Neural cell (in vitro differentiated cells): ENCODE measurements around the gene KIAA1614.

Experiments used
- EP300 ChIP-seq: fragments of 450-650 bp; conservative IDR thresholded peaks from 2 replicates; pipeline ENCODE4 v1.6.1; 2014; ENCODE audit warnings: antibody characterized with exemption, mild to moderate bottlenecking, moderate library complexity; ENCODE audit not compliant: poor library complexity, severe bottlenecking
- EZH2 ChIP-seq: fragments of 200-600, 300-800 bp; shearing (Covaris generic), sonication (generic); IDR thresholded peaks from 2 replicates; pipeline ENCODE4 v1.6.1; 2014; ENCODE audit warnings: antibody characterized with exemption, low read length, borderline replicate concordance, mild to moderate bottlenecking; ENCODE audit not compliant: insufficient read depth, poor library complexity, severe bottlenecking
- MXI1 ChIP-seq: fragments of 450-650 bp; conservative IDR thresholded peaks from 2 replicates; pipeline ENCODE4 v1.6.1; 2014; ENCODE audit warnings: antibody characterized with exemption, mild to moderate bottlenecking; ENCODE audit not compliant: poor library complexity, severe bottlenecking
- POLR2AphosphoS5 ChIP-seq: IDR thresholded peaks from 2 replicates; pipeline ENCODE4 v1.6.1; 2012
- RAD21 ChIP-seq: fragments of 450-650 bp; conservative IDR thresholded peaks from 2 replicates; pipeline ENCODE4 v1.6.1; 2014; ENCODE audit warnings: antibody characterized with exemption, mild to moderate bottlenecking, moderate library complexity
- REST ChIP-seq: IDR thresholded peaks from 2 replicates; pipeline ENCODE4 v1.6.1; 2012; ENCODE audit warnings: borderline replicate concordance
- SMC3 ChIP-seq: fragments of 450-650 bp; conservative IDR thresholded peaks from 2 replicates; pipeline ENCODE4 v1.6.1; 2014; ENCODE audit warnings: antibody characterized with exemption, mild to moderate bottlenecking, moderate library complexity; ENCODE audit not compliant: poor library complexity
- TAF1 ChIP-seq: IDR thresholded peaks from 2 replicates; pipeline ENCODE4 v1.6.1; 2012; ENCODE audit warnings: low read depth
- TF ChIP-seq, protein P1 (sequence below): fragments of 450-650 bp; IDR thresholded peaks from 2 replicates; pipeline ENCODE4 v1.5.1; 2014; ENCODE audit warnings: antibody characterized with exemption, mild to moderate bottlenecking, moderate library complexity; ENCODE audit not compliant: poor library complexity, severe bottlenecking

- no peak for TF ChIP-seq SMC3
- TF ChIP-seq RAD21, result no peak
- TF ChIP-seq POLR2AphosphoS5, result no peak
- no peak for TF ChIP-seq EZH2
- TF ChIP-seq, protein P1, sequence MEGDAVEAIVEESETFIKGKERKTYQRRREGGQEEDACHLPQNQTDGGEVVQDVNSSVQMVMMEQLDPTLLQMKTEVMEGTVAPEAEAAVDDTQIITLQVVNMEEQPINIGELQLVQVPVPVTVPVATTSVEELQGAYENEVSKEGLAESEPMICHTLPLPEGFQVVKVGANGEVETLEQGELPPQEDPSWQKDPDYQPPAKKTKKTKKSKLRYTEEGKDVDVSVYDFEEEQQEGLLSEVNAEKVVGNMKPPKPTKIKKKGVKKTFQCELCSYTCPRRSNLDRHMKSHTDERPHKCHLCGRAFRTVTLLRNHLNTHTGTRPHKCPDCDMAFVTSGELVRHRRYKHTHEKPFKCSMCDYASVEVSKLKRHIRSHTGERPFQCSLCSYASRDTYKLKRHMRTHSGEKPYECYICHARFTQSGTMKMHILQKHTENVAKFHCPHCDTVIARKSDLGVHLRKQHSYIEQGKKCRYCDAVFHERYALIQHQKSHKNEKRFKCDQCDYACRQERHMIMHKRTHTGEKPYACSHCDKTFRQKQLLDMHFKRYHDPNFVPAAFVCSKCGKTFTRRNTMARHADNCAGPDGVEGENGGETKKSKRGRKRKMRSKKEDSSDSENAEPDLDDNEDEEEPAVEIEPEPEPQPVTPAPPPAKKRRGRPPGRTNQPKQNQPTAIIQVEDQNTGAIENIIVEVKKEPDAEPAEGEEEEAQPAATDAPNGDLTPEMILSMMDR, result no peak
- no peak for TF ChIP-seq REST
- no peak for TF ChIP-seq TAF1
- TF ChIP-seq EP300, result no peak
- TF ChIP-seq MXI1, result no peak
These were observed 18.8 kb downstream of the KIAA1614 start for GRCh38 chr1:180931529-180931928.
